ENCODE results near the gene CWC15. TPM values are rescaled to one million over a fixed set of nuclear protein-coding genes. Genes with fewer than 3 reads are reported as not detected.
"Not testable (repeated sequence)": the region's sequence is repeated elsewhere in the genome, so short reads cannot be mapped to it uniquely, and the experiment has no call there.

CWC15 gene
- total RNA-seq, 1 donor from 2014 or later: 48.0 TPM

GRCh38 chr11:94956963-94957362 lies 16.4 kb downstream of the CWC15 start:
- DNase-seq (ENCODE audit: extremely low read depth, low read depth, low spot score): no peak

GRCh38 chr11:94954753-94955152 lies 18.6 kb downstream of the CWC15 start:
- no peak for DNase-seq (ENCODE audit: extremely low read depth, low read depth, low spot score)

- no peak for DNase-seq (ENCODE audit: extremely low read depth, low read depth, low spot score)
Observed at GRCh38 chr11:94948070-94948617, 25.2 kb downstream of the CWC15 start.

- DNase-seq (ENCODE audit: extremely low read depth, low read depth, low spot score): no peak
Observed at GRCh38 chr11:94946812-94947211, 26.5 kb downstream of the CWC15 start.

- DNase-seq (ENCODE audit: extremely low read depth, low read depth, low spot score): no peak
Observed at GRCh38 chr11:94941131-94941530, 32.2 kb downstream of the CWC15 start.

- no peak for DNase-seq (ENCODE audit: extremely low read depth, low read depth, low spot score)
Observed at GRCh38 chr11:94939346-94939745, 34.0 kb downstream of the CWC15 start.

GRCh38 chr11:94938095-94939055 lies 35.0 kb downstream of the CWC15 start:
- DNase-seq (ENCODE audit: extremely low read depth, low read depth, low spot score): no peak

- DNase-seq (ENCODE audit: extremely low read depth, low read depth, low spot score): no peak
Observed at GRCh38 chr11:94934846-94935245, 38.5 kb downstream of the CWC15 start.

GRCh38 chr11:94934362-94934761 lies 39.0 kb downstream of the CWC15 start:
- DNase-seq (ENCODE audit: extremely low read depth, low read depth, low spot score): no peak

- DNase-seq (ENCODE audit: extremely low read depth, low read depth, low spot score): no peak
Observed at GRCh38 chr11:94933223-94934130, 39.9 kb downstream of the CWC15 start.

- DNase-seq (ENCODE audit: extremely low read depth, low read depth, low spot score): no peak
Observed at GRCh38 chr11:94932503-94932902, 40.9 kb downstream of the CWC15 start.

GRCh38 chr11:94932072-94932471 lies 41.3 kb downstream of the CWC15 start:
- DNase-seq (ENCODE audit: extremely low read depth, low read depth, low spot score): not testable (repeated sequence)

GRCh38 chr11:94928117-94928990 lies 45.0 kb downstream of the CWC15 start:
- DNase-seq (ENCODE audit: extremely low read depth, low read depth, low spot score): no peak

GRCh38 chr11:94926698-94927237 lies 46.6 kb downstream of the CWC15 start:
- DNase-seq (ENCODE audit: extremely low read depth, low read depth, low spot score): no peak

GRCh38 chr11:94926271-94926625 lies 47.1 kb downstream of the CWC15 start:
- DNase-seq (ENCODE audit: extremely low read depth, low read depth, low spot score): no peak

- DNase-seq (ENCODE audit: extremely low read depth, low read depth, low spot score): no peak
Observed at GRCh38 chr11:94925422-94926270, 47.7 kb downstream of the CWC15 start.

- no peak for DNase-seq (ENCODE audit: extremely low read depth, low read depth, low spot score)
Observed at GRCh38 chr11:94924612-94925011, 48.7 kb downstream of the CWC15 start.

GRCh38 chr11:94924171-94924572 lies 49.2 kb downstream of the CWC15 start:
- no peak for DNase-seq (ENCODE audit: extremely low read depth, low read depth, low spot score)

- DNase-seq (ENCODE audit: extremely low read depth, low read depth, low spot score): no peak
Observed at GRCh38 chr11:94923004-94923334, 50.4 kb downstream of the CWC15 start.

Data from glomerular endothelial cell (primary cell).